ENCODE results near the gene CEP72. TPM values are rescaled to one million over a fixed set of nuclear protein-coding genes. Genes with fewer than 3 reads are reported as not detected.
"Not testable (repeated sequence)": the region's sequence is repeated elsewhere in the genome, so short reads cannot be mapped to it uniquely, and the experiment has no call there.

Gene CEP72
- polyA plus RNA-seq, 1 of the 3 experiments (the other 2 are of a cell fraction) = 4.4 TPM

GRCh38 chr5:693271-694041, 81.3 kb downstream of the CEP72 start, which contains the start of gene TPPP:
Gene TPPP (minus strand): TSS chr5:693352. CDS start chr5:678060, 15,292 bp downstream.
- H3K9me3 ChIP-seq; H3K4me1 ChIP-seq (ENCODE audit: control insufficient read depth in 1 of 2, insufficient read depth in 2 of 2, low read depth in 1 of 2, low read length in 1 of 2); POLR2A ChIA-PET; H2AFZ ChIP-seq (ENCODE audit: low read depth); H3K9me2 ChIP-seq; H3K27me3 ChIP-seq (ENCODE audit: insufficient read depth); H3K36me3 ChIP-seq (replicated peaks in 1 of 2; ENCODE audit: control insufficient read depth in 1 of 2, insufficient read depth in 2 of 2, low read length in 1 of 2); H3K79me2 ChIP-seq (ENCODE audit: insufficient read depth); H3F3A ChIP-seq (replicated peaks; ENCODE audit: insufficient read depth); H3K9ac ChIP-seq; H4K20me1 ChIP-seq (ENCODE audit: insufficient read depth); H3K27ac ChIP-seq (ENCODE audit: low read depth in 2 of 2, low read length in 1 of 2); CTCF ChIA-PET: not testable (repeated sequence)
- 0% methylated on average over 3 of the region's 109 CpGs for WGBS (ENCODE audit: low lambda C conversion rate)
- peak; percentile 98 for DNase-seq
- peak within 1 kb of the TSS; percentile 37; the same call in 1 of the 2 replicates for H3K4me2 ChIP-seq
- peak within 1 kb of the TSS in 1 of 2 experiments; percentile 44; a peak in 2 of 4 replicates for H3K4me3 ChIP-seq (ENCODE audit: low read depth in 2 of 2, low read length in 1 of 2)

- CTCF ChIA-PET; H2AFZ ChIP-seq (ENCODE audit: low read depth); H4K20me1 ChIP-seq (ENCODE audit: insufficient read depth); H3K4me1 ChIP-seq (ENCODE audit: control insufficient read depth in 1 of 2, insufficient read depth in 2 of 2, low read depth in 1 of 2, low read length in 1 of 2); POLR2A ChIA-PET; H3K79me2 ChIP-seq (ENCODE audit: insufficient read depth); H3K4me2 ChIP-seq; H3K9me2 ChIP-seq; H3K9me3 ChIP-seq; H3K36me3 ChIP-seq (replicated peaks in 1 of 2; ENCODE audit: control insufficient read depth in 1 of 2, insufficient read depth in 2 of 2, low read length in 1 of 2); H3K27ac ChIP-seq (ENCODE audit: low read depth in 2 of 2, low read length in 1 of 2); H3K9ac ChIP-seq; H3K27me3 ChIP-seq (ENCODE audit: insufficient read depth); H3F3A ChIP-seq (replicated peaks; ENCODE audit: insufficient read depth): not testable (repeated sequence)
- peak overlapping the region in 1 of 2 experiments; percentile 44; a peak in 1 of 4 replicates for H3K4me3 ChIP-seq (ENCODE audit: low read depth in 2 of 2, low read length in 1 of 2)
- peak; percentile 22 for DNase-seq
- WGBS (ENCODE audit: low lambda C conversion rate) = 12% methylated on average over 9 of the region's 22 CpGs
These were observed 81.9 kb downstream of the CEP72 start for GRCh38 chr5:694042-694431.

- H3K27ac ChIP-seq (ENCODE audit: low read depth in 2 of 2, low read length in 1 of 2); H2AFZ ChIP-seq (ENCODE audit: low read depth); H3K9me3 ChIP-seq; H4K20me1 ChIP-seq (ENCODE audit: insufficient read depth); H3K4me3 ChIP-seq (ENCODE audit: low read depth in 2 of 2, low read length in 1 of 2); H3K4me1 ChIP-seq (ENCODE audit: control insufficient read depth in 1 of 2, insufficient read depth in 2 of 2, low read depth in 1 of 2, low read length in 1 of 2); H3K36me3 ChIP-seq (replicated peaks in 1 of 2; ENCODE audit: control insufficient read depth in 1 of 2, insufficient read depth in 2 of 2, low read length in 1 of 2); DNase-seq; H3K79me2 ChIP-seq (ENCODE audit: insufficient read depth); CTCF ChIA-PET; H3K27me3 ChIP-seq (ENCODE audit: insufficient read depth); H3K4me2 ChIP-seq; H3K9me2 ChIP-seq; POLR2A ChIA-PET; H3K9ac ChIP-seq; H3F3A ChIP-seq (replicated peaks; ENCODE audit: insufficient read depth): not testable (repeated sequence)
- no CpG with 5 or more reads among the region's 13 CpGs for WGBS (ENCODE audit: low lambda C conversion rate)
These were observed 83.3 kb downstream of the CEP72 start for GRCh38 chr5:695475-695874.

- POLR2A ChIA-PET; CTCF ChIA-PET; H3K4me2 ChIP-seq; H3K9me2 ChIP-seq; H3F3A ChIP-seq (replicated peaks; ENCODE audit: insufficient read depth); H3K4me3 ChIP-seq (ENCODE audit: low read depth in 2 of 2, low read length in 1 of 2); H4K20me1 ChIP-seq (ENCODE audit: insufficient read depth); H3K79me2 ChIP-seq (ENCODE audit: insufficient read depth); H3K4me1 ChIP-seq (ENCODE audit: control insufficient read depth in 1 of 2, insufficient read depth in 2 of 2, low read depth in 1 of 2, low read length in 1 of 2); H3K36me3 ChIP-seq (replicated peaks in 1 of 2; ENCODE audit: control insufficient read depth in 1 of 2, insufficient read depth in 2 of 2, low read length in 1 of 2); DNase-seq; H3K27ac ChIP-seq (ENCODE audit: low read depth in 2 of 2, low read length in 1 of 2); H3K27me3 ChIP-seq (ENCODE audit: insufficient read depth); H3K9ac ChIP-seq; H3K9me3 ChIP-seq; H2AFZ ChIP-seq (ENCODE audit: low read depth): not testable (repeated sequence)
- WGBS (ENCODE audit: low lambda C conversion rate) = 40% methylated on average over 1 of the region's 8 CpGs
These were observed 84.1 kb downstream of the CEP72 start for GRCh38 chr5:696191-696590.

GRCh38 chr5:696753-697702, 84.9 kb downstream of the CEP72 start:
- 75% methylated on average over 9 of the region's 21 CpGs for WGBS (ENCODE audit: low lambda C conversion rate)
- H3K4me3 ChIP-seq (ENCODE audit: low read depth in 2 of 2, low read length in 1 of 2); H3K4me1 ChIP-seq (ENCODE audit: control insufficient read depth in 1 of 2, insufficient read depth in 2 of 2, low read depth in 1 of 2, low read length in 1 of 2); H3K9me3 ChIP-seq; DNase-seq; H4K20me1 ChIP-seq (ENCODE audit: insufficient read depth); H3K27me3 ChIP-seq (ENCODE audit: insufficient read depth); H2AFZ ChIP-seq (ENCODE audit: low read depth); CTCF ChIA-PET; H3K79me2 ChIP-seq (ENCODE audit: insufficient read depth); POLR2A ChIA-PET; H3K9ac ChIP-seq; H3K9me2 ChIP-seq; H3K27ac ChIP-seq (ENCODE audit: low read depth in 2 of 2, low read length in 1 of 2); H3F3A ChIP-seq (replicated peaks; ENCODE audit: insufficient read depth); H3K36me3 ChIP-seq (replicated peaks in 1 of 2; ENCODE audit: control insufficient read depth in 1 of 2, insufficient read depth in 2 of 2, low read length in 1 of 2); H3K4me2 ChIP-seq: not testable (repeated sequence)

All from SK-N-SH (cell line).